Smooth muscle cell of the brain vasculature (primary cell): ENCODE data around the gene OCA2.
A peak's percentile ranks its signal among the peaks of the same experiment; 100 is the strongest.
"Not testable (repeated sequence)": the region's sequence is repeated elsewhere in the genome, so short reads cannot be mapped to it uniquely, and the experiment has no call there.

Source experiments
- DNase-seq: peaks from one replicate; pipeline ENCODE4 v3.0.0-alpha.2; 2012; ENCODE audit warnings: low read depth, low spot score

Gene OCA2

GRCh38 chr15:28098766-28099554 is at the start of gene OCA2:
OCA2 (minus strand) TSS chr15:28099315; CDS start chr15:28081874, 17,441 bp downstream.
- peak; percentile 35 for DNase-seq

GRCh38 chr15:28147801-28148200 is 48.7 kb upstream of the OCA2 start:
- DNase-seq, result no peak

- not testable (repeated sequence) for DNase-seq
Observed at GRCh38 chr15:28145419-28145818, 46.3 kb upstream of the OCA2 start.

- DNase-seq, result no peak
Observed at GRCh38 chr15:28140062-28140461, 40.9 kb upstream of the OCA2 start.

GRCh38 chr15:28137408-28138039 is 38.4 kb upstream of the OCA2 start:
- DNase-seq, result not testable (repeated sequence)

- not testable (repeated sequence) for DNase-seq
Observed at GRCh38 chr15:28136236-28136904, 37.3 kb upstream of the OCA2 start.

GRCh38 chr15:28133281-28133680 is 34.2 kb upstream of the OCA2 start:
- no peak for DNase-seq

- no peak for DNase-seq
Observed at GRCh38 chr15:28132524-28133275, 33.6 kb upstream of the OCA2 start.

- DNase-seq, result no peak
Observed at GRCh38 chr15:28131946-28132345, 32.8 kb upstream of the OCA2 start.

GRCh38 chr15:28131400-28131799 is 32.3 kb upstream of the OCA2 start:
- no peak for DNase-seq

- no peak for DNase-seq
Observed at GRCh38 chr15:28130651-28131050, 31.5 kb upstream of the OCA2 start.

GRCh38 chr15:28129231-28129848 is 30.2 kb upstream of the OCA2 start:
- no peak for DNase-seq

GRCh38 chr15:28128031-28128430 is 28.9 kb upstream of the OCA2 start:
- DNase-seq, result no peak

GRCh38 chr15:28127036-28127435 is 27.9 kb upstream of the OCA2 start:
- DNase-seq, result no peak

GRCh38 chr15:28125673-28126651 is 26.8 kb upstream of the OCA2 start:
- DNase-seq, result no peak

GRCh38 chr15:28124841-28125240 is 25.7 kb upstream of the OCA2 start:
- DNase-seq, result no peak

- peak; percentile 37 for DNase-seq
Observed at GRCh38 chr15:28123408-28124023, 24.4 kb upstream of the OCA2 start.

GRCh38 chr15:28122038-28122949 is 23.2 kb upstream of the OCA2 start:
- no peak for DNase-seq

GRCh38 chr15:28121577-28121976 is 22.5 kb upstream of the OCA2 start:
- DNase-seq, result not testable (repeated sequence)
